HG03457 (cell line): ENCODE results near the gene SIRT6.
"Not testable (repeated sequence)": the region's sequence is repeated elsewhere in the genome, so short reads cannot be mapped to it uniquely, and the experiment has no call there.

Experiments used
- ATAC-seq: cut with Tn5 transposase; IDR thresholded peaks from one replicate; pipeline ENCODE4 v1.9.1; 2021; ENCODE audit warnings: moderate number of reproducible peaks; ENCODE audit not compliant: unreplicated experiment

Gene SIRT6

GRCh38 chr19:4138445-4138844 lies 43.9 kb downstream of the SIRT6 start:
- ATAC-seq, result no peak

GRCh38 chr19:4136680-4137088 lies 45.7 kb downstream of the SIRT6 start:
- no peak for ATAC-seq

- not testable (repeated sequence) for ATAC-seq
Measured at GRCh38 chr19:4135386-4135785, 47.0 kb downstream of the SIRT6 start.

- ATAC-seq, result no peak
Measured at GRCh38 chr19:4134351-4134750, 48.0 kb downstream of the SIRT6 start.

- no peak for ATAC-seq
Measured at GRCh38 chr19:4130744-4131438, 51.5 kb downstream of the SIRT6 start.

GRCh38 chr19:4129050-4129449 lies 53.3 kb downstream of the SIRT6 start:
- not testable (repeated sequence) for ATAC-seq

- not testable (repeated sequence) for ATAC-seq
Measured at GRCh38 chr19:4127322-4127721, 55.0 kb downstream of the SIRT6 start.

GRCh38 chr19:4124638-4125037 lies 57.7 kb downstream of the SIRT6 start:
- ATAC-seq, result no peak
